NCI-H2029 (cell line): Measurements from ENCODE around the gene BRIP1.

Experiments used
- DNase-seq: peaks from one replicate; lab custom pipeline; 2025; lab: John Stamatoyannopoulos, UW

BRIP1 gene

DNA sequence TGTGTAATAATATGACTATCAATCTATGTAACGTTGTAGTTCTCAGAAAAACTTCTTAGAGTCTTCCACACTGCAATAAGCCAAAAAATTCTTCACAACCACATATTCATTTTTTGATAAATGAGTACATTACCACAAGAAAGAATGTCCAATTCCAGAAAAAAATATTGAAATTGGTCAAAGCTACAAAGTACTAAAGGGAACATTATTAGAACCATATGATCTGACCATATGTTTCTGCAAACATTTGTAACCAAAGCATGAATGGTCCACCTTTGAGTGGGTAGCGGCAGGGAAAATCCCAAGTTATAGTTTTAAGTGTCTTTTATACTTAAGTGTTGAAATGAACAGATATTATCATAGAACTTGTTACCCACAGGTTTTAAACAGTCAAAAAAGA is 200.6 kb downstream of the BRIP1 start:
- no peak for DNase-seq

DNA sequence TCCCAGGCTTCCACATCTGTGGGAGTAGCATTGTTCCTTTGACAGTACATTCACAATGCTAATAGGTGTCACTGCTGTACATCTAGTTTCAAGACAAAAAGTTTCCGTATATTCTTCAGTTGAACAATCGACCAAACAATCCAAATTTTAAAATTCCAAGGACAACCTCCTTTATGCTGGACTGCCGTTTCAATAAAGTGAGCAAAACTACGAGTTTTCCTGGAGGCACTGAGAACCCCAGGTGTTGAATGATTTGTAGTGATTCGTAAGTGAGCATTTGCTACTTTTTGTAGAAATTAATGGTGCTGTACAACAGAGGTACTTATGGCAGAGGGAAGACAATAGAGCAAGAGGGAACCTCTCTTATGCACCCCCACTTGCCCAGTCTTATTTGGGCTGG is 201.1 kb downstream of the BRIP1 start:
- no peak for DNase-seq

DNA sequence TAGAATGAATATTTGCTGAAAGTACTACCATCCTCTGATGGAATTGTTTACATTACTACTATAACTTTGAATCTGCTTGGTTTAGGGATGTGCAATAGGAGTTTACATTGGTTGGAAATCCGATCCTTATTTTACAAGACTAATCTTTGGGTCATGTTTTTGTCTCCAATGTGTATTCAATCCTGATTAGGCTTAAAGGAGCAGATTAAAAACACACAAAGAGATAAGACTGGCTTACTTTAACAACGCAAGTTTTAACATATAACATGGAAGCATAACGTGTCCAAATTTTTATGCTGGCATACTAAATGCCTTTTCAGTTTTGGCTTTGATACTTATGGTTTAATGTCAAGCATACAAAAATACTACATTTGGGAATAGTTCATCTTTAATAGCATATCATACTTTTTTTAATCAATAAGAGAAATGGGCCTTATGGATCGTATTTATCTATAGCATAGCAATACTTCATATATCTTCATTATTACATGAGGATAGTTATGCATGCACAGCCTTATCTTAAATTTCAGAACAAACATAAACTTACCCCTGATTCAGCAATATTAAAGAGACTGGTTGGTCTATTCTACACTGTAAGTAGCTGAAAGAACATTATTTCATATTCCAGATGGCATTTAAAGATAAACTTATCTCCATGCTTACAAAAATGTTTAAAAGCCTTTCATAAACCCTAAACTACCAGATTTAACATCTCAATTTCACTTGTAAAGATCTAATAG is 202.4 kb downstream of the BRIP1 start:
- DNase-seq: no peak

DNA sequence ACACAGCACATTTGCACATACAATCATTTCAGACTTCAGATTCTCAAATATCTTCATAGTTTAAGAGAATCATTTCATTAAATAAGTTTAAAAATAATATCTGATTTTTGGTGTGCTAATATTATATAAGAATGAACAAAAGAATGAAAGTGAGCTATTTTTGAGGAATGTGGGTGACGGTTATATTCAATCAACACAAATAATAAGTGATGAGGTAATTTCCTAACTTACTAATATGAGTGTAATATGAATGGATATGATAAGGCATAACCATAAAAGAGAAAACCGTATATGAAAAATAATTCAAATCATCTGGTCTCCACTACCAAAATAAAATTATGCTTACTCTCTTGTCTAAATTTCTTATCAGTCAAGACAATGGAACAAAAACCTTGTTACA is 203.9 kb downstream of the BRIP1 start:
- no peak for DNase-seq

DNA sequence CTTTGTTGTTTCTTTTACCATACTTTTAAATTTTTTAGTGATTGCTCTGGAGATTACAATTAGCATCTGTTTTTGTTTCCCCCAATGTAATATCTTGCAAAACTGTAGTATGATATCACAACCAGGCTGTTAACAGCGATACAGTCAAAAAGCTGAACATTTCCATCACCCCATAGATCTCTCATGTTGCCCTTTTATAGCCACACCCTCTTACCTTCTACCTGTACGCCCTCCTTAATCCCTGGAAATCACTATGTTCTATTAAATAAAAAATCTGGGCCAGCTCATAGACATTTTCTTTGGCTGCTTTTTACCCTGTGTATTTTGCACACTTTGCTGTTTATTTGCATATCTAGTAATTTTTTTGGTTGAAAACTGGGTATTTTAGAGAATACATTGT is 205.1 kb downstream of the BRIP1 start:
- DNase-seq: no peak

DNA sequence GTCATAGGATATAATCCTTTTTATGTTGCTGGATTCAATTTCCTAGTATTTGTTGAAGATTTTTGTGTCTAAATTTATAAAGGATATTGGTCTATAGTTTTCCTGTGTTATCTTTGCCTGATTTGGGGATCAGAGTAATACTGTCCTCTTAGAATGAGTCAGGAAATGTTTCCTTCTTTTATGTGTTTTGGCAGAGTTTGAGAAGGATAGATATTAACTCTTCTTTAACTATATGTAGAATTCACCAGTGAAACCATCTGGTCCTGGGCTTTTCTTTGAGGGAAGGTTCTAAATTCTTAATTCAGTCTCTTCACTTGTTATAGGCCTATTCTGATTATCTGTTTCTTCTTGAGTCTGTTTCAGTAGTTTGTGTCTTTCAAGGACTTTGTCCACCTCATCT is 206.0 kb downstream of the BRIP1 start:
- DNase-seq: no peak

DNA sequence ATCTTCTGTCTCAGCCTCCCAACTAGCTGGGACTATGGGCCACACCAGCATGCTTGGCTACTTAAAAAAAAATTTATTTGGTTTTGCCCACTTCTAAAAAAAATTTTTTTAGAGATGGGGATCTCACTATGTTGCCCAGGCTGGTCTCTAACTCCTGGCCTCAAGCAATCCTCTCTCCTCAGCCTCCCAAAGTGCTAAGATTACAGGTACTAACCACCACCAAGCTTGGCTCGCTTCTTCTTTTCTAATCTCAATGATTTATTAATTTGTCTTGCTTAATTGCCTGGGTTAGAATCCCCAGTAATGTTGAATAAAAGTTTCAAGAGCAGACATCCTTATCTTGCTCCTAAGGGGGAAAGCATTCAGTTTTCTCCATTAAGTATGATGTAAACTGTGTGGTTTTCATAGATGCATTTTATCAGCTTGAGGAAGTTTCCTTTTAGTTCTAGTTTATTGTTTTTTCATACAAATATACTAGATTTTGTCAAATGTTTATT is 206.6 kb downstream of the BRIP1 start:
- no peak for DNase-seq

DNA sequence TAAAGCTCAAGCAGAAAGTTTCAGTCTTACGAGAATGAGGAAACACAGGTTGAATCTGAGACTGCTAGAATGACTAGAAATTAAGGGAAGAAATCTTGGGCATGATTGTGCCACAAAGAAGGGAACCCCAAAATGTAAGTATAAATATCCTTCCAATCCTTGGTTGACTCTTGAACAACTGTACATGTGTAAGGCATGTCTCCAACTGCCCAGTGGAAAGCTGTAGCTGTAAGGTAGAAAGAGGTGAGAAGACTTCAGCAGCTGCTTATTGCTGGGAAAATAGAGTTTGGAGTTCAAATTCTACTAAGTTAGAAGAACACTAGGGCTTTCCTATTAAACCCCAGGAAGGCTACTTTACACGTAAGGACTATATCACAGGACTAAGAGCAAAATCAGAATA is 212.6 kb downstream of the BRIP1 start:
- no peak for DNase-seq

DNA sequence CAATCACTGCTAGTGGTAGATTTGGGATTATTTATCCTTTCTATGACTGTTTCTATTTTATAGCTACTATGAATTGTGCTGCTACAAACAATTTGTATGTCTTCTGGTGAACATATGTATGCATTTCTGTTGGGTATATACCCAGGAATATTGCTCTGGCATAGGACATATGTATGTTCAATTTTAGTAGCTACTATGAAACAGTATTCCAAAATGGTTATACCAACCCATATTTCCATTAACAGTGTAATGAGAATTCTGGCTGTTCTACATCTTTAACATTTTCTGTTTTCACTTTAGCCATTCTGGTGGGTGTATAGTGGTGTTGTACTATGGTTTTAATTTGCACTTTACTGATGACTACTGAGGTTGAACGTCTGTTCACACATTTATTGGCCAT is 214.7 kb downstream of the BRIP1 start:
- DNase-seq: no peak

DNA sequence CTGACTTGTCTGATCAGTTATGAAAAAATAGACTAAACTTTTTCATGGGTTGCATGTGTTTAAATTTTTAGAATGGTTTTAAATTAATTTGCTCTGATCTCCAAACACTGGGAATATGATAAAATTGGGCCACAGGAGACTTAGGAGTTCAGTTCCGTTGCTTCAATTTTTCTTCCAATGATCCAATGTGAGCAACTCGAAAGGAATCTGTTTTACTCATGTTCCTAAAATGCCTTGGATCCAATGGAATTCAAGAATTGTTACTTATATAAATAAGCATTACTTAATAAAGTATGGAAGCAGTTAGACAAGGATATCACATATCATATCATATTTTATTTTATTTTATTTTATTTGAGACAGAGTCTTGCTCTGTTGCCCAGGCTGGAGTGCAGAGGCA is 216.3 kb downstream of the BRIP1 start:
- no peak for DNase-seq

DNA sequence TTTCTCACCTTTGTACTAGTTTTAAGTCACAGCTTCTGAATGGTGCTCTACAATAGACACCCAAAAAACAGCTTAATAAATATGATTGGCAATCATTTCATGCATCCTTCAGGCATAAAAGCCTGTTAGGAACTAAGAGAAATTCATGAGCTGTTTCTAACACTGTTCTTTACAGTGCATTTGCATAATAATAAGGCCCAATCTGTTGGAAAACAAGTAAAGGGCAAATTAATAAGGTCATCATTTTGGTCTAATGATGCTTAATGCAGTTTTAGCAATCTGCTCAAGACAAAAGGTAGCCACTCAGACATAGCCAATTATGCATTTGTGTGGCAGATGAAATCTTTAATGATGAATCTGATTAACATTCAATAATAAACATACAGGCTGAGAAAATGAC is 216.8 kb downstream of the BRIP1 start:
- no peak for DNase-seq

DNA sequence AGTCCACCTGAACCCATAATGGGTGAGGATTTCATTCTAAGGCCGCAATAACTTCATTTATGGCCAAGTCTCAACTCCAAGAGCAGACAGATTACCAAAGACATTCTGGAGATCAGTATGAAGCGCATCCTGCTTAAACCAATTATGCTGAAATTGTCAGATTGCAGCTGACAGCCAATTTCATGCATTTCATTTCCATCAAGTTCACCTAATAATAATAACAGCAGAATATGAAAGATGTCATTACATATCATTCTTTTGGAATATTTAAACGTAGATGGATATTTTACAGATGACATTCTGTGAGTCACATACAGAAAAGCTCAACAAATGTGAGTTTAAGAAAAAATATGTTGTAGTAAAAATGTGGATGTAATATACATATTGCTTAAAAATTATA is 217.4 kb downstream of the BRIP1 start:
- no peak for DNase-seq

DNA sequence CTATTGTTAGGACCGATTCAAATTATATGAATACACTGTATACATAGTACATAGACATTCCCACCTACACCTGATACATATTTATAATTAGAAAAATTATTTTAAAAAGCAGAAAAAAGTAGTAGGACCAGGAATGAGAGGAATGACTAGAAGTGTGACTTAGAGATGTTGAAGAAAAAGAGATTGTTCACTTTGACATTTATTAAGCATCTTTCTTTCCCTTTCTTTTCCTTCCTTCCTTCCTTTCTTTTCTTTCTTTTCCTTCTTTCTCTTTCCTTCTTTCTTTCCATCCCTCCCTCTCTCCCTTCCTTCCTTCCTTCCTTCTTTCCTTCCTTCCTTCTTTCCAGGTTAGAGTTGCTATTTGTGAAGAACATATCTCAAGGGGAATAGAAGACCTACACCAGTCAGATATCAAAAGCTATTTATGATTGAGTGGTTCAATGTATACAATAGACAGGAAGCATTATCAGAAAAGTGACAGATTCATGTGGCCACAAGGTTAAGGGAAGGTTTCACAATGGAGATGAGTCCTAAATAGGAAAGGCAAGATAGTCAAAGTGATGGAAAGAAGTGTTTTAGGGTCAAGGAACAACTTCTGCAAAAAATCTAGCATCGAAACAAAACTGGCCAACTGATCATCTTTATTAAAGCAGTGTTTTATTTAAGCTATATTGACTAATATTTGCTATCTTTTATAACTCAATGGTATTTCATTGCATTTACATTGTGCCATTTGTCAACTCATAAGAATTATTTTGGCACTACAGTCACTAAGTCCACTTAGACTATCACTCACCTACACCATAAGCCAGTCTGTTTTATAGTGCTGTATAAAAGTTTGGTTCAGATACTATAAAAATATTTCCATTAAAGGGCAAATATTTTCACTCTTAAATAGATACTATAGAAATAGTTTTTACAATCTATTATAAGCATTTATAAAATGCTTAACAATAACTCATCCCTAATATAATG is 218.2 kb downstream of the BRIP1 start:
- no peak for DNase-seq

DNA sequence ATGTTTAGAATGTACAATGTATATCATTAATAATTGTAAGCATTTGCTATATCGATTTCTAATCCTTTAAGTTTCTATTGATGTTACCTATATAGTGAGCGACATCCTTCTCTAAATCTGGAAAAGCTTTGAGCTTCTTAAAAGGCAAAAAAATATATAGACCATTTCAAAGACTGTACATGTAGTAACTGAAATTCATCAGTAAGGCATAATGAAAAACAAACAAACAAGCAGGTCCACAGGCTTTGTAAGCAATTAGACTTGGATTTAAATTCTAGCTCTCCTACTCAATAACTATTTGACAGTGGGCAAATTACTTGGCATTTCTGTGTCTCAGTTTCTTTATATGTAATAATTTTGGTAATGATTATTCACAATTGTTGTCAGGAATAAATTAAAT is 220.6 kb downstream of the BRIP1 start:
- no peak for DNase-seq

DNA sequence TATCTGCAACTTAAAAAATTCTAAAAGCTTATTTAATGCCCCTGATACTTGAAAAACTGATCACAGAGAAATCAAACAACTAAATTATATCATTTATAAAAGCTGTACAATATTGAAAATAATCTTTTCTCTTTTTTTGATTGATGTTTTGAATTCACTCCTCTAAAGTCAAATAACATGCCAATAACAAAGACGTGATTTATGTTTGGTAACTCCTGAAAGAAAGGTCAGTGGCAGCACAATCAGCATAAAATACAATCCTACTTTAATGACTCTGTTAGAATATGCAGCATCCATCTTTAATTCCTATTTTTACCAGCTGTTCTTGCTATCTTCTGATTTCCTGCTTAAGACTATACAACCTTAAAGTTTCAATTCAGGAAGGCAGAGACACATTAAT is 221.6 kb downstream of the BRIP1 start:
- DNase-seq: no peak

DNA sequence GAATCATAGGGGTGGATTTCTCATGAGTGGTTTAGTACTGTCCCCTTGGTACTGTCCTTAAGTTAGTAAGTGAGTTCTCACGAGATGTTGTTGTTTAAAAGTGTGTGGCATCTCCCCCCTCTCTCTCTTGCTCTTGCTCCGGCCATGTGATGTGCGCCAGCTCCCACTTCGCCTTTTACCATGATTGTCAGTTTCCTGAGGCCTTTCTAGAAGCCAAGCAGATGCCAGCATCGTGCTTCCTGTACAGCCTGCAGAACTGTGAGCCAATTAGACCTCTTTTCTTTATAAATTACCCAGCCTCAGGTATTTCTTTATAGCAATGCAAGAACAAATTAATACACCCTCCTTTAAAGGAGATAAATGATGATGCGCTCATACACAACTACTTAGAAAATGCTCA is 222.2 kb downstream of the BRIP1 start:
- DNase-seq: no peak

DNA sequence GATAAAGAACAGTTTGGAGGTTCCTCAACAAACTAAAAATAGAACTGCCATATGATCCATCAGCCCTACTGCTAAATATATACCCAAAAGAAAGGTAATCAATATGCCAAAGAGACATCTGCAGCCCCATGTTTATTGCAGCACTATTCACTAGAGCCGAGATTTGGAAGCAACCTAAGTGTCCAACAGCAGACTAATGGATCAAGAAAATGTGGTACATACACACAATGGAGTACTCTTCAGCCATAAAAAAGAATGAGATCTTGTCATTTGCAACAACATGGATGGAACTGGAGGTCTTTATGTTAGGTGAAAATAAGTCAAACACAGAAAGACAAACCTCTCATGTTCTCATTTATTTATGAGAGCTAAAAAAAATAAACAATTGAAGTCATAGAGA is 223.5 kb downstream of the BRIP1 start:
- no peak for DNase-seq

DNA sequence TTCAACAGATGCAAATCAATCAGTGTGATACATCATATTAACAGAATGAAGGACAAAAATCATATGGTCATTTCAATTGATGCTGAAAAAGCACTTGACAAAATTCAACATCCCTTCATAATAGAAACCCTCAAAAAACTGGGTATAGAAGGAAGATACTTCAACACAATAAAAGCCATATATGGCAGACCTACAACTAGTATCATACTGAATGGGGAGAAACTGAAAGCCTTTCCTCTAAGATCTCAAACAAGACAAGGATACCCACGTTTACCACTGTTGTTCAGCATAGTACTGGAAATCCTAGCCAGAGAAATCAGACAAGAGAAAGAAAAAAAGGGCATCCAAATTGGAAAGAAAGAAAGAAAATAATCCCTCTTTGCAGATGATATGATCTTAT is 225.2 kb downstream of the BRIP1 start:
- DNase-seq: no peak

DNA sequence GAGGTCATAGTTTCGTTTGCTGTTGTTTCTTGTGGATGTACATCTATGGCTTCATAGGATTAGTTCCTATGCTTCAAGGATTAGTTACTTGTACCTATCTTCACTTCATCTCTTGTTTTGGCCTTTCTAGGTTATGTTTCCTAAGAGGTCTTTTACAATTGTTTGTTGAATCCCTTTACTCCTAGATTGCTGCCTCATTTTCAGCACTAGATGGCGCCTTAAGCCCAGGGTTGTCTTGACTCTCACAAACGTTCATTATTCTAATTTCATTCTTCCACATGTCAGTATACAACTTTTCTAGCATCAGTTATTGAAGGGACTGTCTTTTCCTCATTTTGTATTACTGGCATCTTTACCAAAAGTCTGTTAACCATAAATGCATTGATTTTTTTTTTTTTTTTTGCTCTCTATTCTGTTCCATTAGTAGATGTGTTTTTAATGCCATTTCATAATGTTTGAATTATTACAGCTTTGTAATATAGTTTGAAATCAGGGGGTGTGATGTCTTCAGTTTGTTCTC is 227.4 kb downstream of the BRIP1 start:
- peak; percentile 35 for DNase-seq

DNA sequence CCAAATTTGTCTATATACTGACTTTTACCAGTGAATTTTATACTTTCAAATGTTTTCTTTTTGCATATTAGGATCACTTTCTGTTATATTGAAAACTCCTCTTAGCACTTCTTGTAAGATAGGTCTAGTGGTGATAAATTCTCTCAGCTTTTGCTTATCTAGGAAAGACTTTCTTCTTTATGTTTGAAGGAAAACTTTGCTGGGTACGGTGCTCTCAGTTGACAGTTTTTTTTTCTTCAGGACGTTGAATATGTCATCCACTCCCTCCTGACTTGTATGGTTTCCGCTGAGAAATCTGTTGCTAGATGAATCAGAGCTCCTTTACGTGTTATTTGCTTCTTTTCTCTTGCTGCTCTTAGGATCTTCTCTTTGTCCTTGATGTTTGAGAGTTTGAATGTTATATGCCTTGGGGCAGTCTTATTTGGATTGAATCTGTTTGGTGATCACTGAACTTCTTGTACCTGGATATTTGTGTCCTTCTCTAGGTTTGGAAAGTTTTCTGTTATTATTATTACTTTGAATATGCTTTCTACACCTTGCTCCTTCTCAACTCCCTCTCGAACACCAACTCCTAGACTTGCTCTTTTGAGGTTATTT is 228.3 kb downstream of the BRIP1 start:
- DNase-seq: no peak

DNA sequence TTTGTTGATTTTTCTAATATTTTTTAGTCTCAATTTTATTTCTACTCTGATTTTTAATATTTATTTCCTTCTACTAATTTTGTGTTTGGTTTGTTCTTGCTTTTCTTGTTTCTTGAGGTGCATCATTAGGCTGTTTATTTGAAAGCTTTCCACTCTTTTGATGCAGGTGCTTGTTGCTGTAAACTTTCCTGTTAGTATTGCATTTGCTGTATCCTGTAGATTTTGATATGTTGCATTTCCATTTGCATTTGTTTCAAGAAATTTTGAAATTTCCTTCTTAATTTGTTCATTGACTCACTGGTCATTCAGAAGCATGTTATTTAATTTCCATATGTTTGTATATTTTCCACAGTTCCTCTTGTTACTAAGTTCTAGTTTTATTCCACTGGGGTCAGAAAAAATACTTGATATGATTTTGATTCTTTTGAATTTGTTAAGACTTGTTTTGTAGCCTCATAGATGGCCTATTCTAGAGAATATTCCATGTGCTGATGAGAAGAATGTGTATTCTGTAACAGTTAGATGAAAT is 229.3 kb downstream of the BRIP1 start:
- DNase-seq: no peak

DNA sequence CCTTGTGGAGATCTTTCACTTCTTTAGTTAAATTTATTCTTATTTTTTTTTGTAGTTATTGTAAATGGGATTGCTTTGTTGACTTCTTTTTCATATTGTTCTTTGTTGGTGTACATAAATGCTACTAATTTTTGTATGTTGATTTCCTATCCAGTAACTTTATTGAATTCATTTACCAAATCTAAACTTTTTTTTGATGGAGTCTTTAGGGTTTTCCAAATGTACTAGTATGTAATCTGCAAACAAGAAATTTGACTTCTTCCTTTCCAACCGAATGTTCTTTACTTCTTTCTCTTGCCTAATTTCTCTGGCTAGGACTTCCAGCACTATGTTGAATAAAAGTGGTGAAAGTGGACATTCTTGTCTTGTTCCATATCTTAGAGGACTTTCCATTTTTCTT is 230.5 kb downstream of the BRIP1 start:
- no peak for DNase-seq
